Measurements from ENCODE around the gene CEP131. TPM values are rescaled to one million over a fixed set of nuclear protein-coding genes. Genes with fewer than 3 reads are reported as not detected.

The CEP131 gene
- total and polyA plus RNA-seq, 2 of the 4 experiments (the other 2 are of a cell fraction) = 4.8 to 9.6 TPM

- no CpG with 5 or more reads among the region's 11 CpGs for WGBS, 2 experiments (ENCODE audit: extremely low coverage in 2 of 2, insufficient read length in 1 of 2)
- Histone ChIP-seq H2BK120ac (ENCODE audit: low read depth, low read length) (no peak overlapping the region), H3K4me2 (ENCODE audit: low read depth, low read length) (peak overlapping the region; percentile 95), H3K9me3 (ENCODE audit: control insufficient read depth, insufficient read depth, low read length) (peaks cover 3% of the 10 kb centered on the region; the same call in 1 of the 2 replicates), H4K5ac (ENCODE audit: low read depth, low read length) (no peak overlapping the region), H3K9ac (ENCODE audit: low read depth, low read length) (no peak overlapping the region), H3K9me1 (ENCODE audit: insufficient read depth, low read length) (no peaks in the 10 kb centered on the region; the same call in none of the 2 replicates), H4K20me1 (ENCODE audit: insufficient read depth, low read length) (no peaks in the 10 kb centered on the region), H3K14ac (replicated peaks; ENCODE audit: low read depth, low read length) (no peak overlapping the region), H3K27me3 (ENCODE audit: control insufficient read depth, insufficient read depth, low read length) (no peaks in the 10 kb centered on the region), H4K91ac (ENCODE audit: insufficient read depth, low read depth, low read length) (no peak overlapping the region), H3K79me1 (ENCODE audit: low read depth in 1 of 2, low read length in 2 of 2) (peaks cover 11 to 17% of the 10 kb centered on the region in 2 experiments; a peak in 3 of 4 replicates), H3K27ac (ENCODE audit: insufficient read depth, low read length) (no peak overlapping the region), H2AFZ (replicated peaks; ENCODE audit: low read length, poor library complexity) (peak overlapping the region; percentile 95), H3K36me3 (ENCODE audit: control insufficient read depth, insufficient read depth, low read length) (peaks cover 8% of the 10 kb centered on the region; the same call in 1 of the 2 replicates), H3K56ac (ENCODE audit: extremely low read depth, insufficient read depth, low read length) (no peak overlapping the region), H2AK9ac (replicated peaks; ENCODE audit: low read depth, low read length, poor library complexity) (peak overlapping the region; percentile 43), H4K8ac (ENCODE audit: low read depth in 2 of 2, low read length in 2 of 2) (peak overlapping the region; percentile 57 to 74; a peak in 1 of 4 replicates), H3K4me1 (ENCODE audit: control insufficient read depth, insufficient read depth, low read length) (peaks cover 8% of the 10 kb centered on the region; the same call in 1 of the 2 replicates), H2BK20ac (ENCODE audit: low read depth, low read length) (no peak overlapping the region), H2BK15ac (ENCODE audit: low read depth, low read length) (no peak overlapping the region), H2BK5ac (ENCODE audit: low read depth, low read length, poor library complexity, severe bottlenecking) (no peak overlapping the region), H2AK5ac (ENCODE audit: low read depth, low read length) (no peak overlapping the region), H3K18ac (ENCODE audit: low read depth, low read length) (no peak overlapping the region), H3K4ac (ENCODE audit: low read depth, low read length) (no peak overlapping the region), H3K4me3 (ENCODE audit: insufficient read depth, low read depth, low read length) (peak overlapping the region; percentile 49; the same call in 1 of the 2 replicates), H3K23ac (ENCODE audit: low read depth, low read length) (no peak overlapping the region)
- no peak for TF ChIP-seq USF2 (IDR thresholded peaks at IDR 0.05; ENCODE audit: low read depth, low read length)
- no peak for TF ChIP-seq BHLHE40 (IDR thresholded peaks at IDR 0.05; ENCODE audit: low read depth, low read length)
- TF ChIP-seq CEBPB (IDR thresholded peaks at IDR 0.05; ENCODE audit: low read depth, low read length) = no peak
- no peak for TF ChIP-seq NFE2L2 (IDR thresholded peaks at IDR 0.05; ENCODE audit: low read depth, low read length)
- TF ChIP-seq POLR2A (IDR thresholded peaks at IDR 0.05; ENCODE audit: low read depth, low read length) = no peak
- TF ChIP-seq MAZ (IDR thresholded peaks at IDR 0.05; ENCODE audit: borderline replicate concordance, low read depth, low read length) = no peak
- no peak for TF ChIP-seq ELK1 (IDR thresholded peaks at IDR 0.05; ENCODE audit: borderline replicate concordance, low read depth, low read length)
- no peak for TF ChIP-seq MAFK (IDR thresholded peaks at IDR 0.05; ENCODE audit: low read depth, low read length)
- no peak for TF ChIP-seq SMC3 (IDR thresholded peaks at IDR 0.05; ENCODE audit: low read depth, low read length)
- no peak for TF ChIP-seq RCOR1 (IDR thresholded peaks at IDR 0.05; ENCODE audit: insufficient replicate concordance, low read length)
- no peak for TF ChIP-seq RFX5 (IDR thresholded peaks at IDR 0.05; ENCODE audit: low read depth, low read length)
- no peak for TF ChIP-seq FOS (IDR thresholded peaks at IDR 0.05; ENCODE audit: low read depth, low read length)
- TF ChIP-seq CTCF (conservative IDR thresholded peaks at IDR 0.05; ENCODE audit: low read depth, low read length) = no peak
- TF ChIP-seq RAD21 (IDR thresholded peaks at IDR 0.05; ENCODE audit: low read length) = no peak
- ATAC-seq (ENCODE audit: low read depth) (no peak), DNase-seq (no peak)
- dilution Hi-C loops (cut with HindIII; ENCODE audit: low sequenced_read_pairs, unreplicated experiment) (no loop called here), intact Hi-C loops (cut with micrococcal nuclease) (loop anchor here (5.0 kb wide), 1 partner anchor 81 kb away; no protein-coding TSS in a partner anchor), in situ Hi-C loops (cut with MboI; ENCODE audit: low sequenced_read_pairs) (no loop called here)
- ChIA-PET POLR2A (ENCODE audit: unreplicated experiment) (interaction anchor here (0.6 kb wide), 1 partner anchor 83 kb away, joined by 3 read pairs; no protein-coding TSS in a partner anchor), CTCF (no interaction called here)
- no TSS peak for BruUV-seq (replicated peaks)
Observed at GRCh38 chr17:81223762-81224130, 981 bp upstream of the CEP131 start.

Data from IMR-90 (cell line).